ENCODE data around the gene KCTD10.

KCTD10 gene

GRCh38 chr12:109473006-109473405, 4.1 kb downstream of the KCTD10 start:
- no peak for DNase-seq (ENCODE audit: low spot score)

- DNase-seq (ENCODE audit: low spot score), result no peak
Measured at GRCh38 chr12:109469517-109469916, 7.6 kb downstream of the KCTD10 start.

GRCh38 chr12:109467978-109468676, 9.0 kb downstream of the KCTD10 start:
- DNase-seq (ENCODE audit: low spot score), result no peak

- no peak for DNase-seq (ENCODE audit: low spot score)
Measured at GRCh38 chr12:109466821-109467220, 10.3 kb downstream of the KCTD10 start.

GRCh38 chr12:109466305-109466704, 10.8 kb downstream of the KCTD10 start:
- DNase-seq (ENCODE audit: low spot score), result no peak

GRCh38 chr12:109464642-109465351, 12.3 kb downstream of the KCTD10 start:
- DNase-seq (ENCODE audit: low spot score), result no peak

GRCh38 chr12:109463756-109464155, 13.3 kb downstream of the KCTD10 start:
- DNase-seq (ENCODE audit: low spot score), result no peak

GRCh38 chr12:109462868-109463692, 14.0 kb downstream of the KCTD10 start:
- DNase-seq (ENCODE audit: low spot score), result no peak

GRCh38 chr12:109461846-109462756, 15.0 kb downstream of the KCTD10 start:
- DNase-seq (ENCODE audit: low spot score), result no peak

GRCh38 chr12:109461049-109461845, 15.9 kb downstream of the KCTD10 start:
- no peak for DNase-seq (ENCODE audit: low spot score)

GRCh38 chr12:109460538-109460937, 16.6 kb downstream of the KCTD10 start:
- no peak for DNase-seq (ENCODE audit: low spot score)

GRCh38 chr12:109459247-109459646, 17.9 kb downstream of the KCTD10 start:
- DNase-seq (ENCODE audit: low spot score), result no peak

GRCh38 chr12:109458771-109459208, 18.3 kb downstream of the KCTD10 start:
- no peak for DNase-seq (ENCODE audit: low spot score)

- DNase-seq (ENCODE audit: low spot score), result no peak
Measured at GRCh38 chr12:109458086-109458485, 19.0 kb downstream of the KCTD10 start.

GRCh38 chr12:109455706-109456105, 21.4 kb downstream of the KCTD10 start:
- no peak for DNase-seq (ENCODE audit: low spot score)

GRCh38 chr12:109452489-109452888, 24.6 kb downstream of the KCTD10 start:
- no peak for DNase-seq (ENCODE audit: low spot score)

- no peak for DNase-seq (ENCODE audit: low spot score)
Measured at GRCh38 chr12:109451400-109451799, 25.7 kb downstream of the KCTD10 start.

GRCh38 chr12:109450980-109451379, 26.1 kb downstream of the KCTD10 start:
- DNase-seq (ENCODE audit: low spot score), result no peak

GRCh38 chr12:109449845-109450532, 27.1 kb downstream of the KCTD10 start:
- DNase-seq (ENCODE audit: low spot score), result no peak

GRCh38 chr12:109448707-109449390, 28.3 kb downstream of the KCTD10 start:
- DNase-seq (ENCODE audit: low spot score), result no peak
